Cerebellar cortex (tissue), 1 donor: Measurements from ENCODE around the gene EPM2A.
A peak's percentile ranks its signal among the peaks of the same experiment; 100 is the strongest.
"Not testable (repeated sequence)": the region's sequence is repeated elsewhere in the genome, so short reads cannot be mapped to it uniquely, and the experiment has no call there.

ENCODE experiments used
- DNase-seq: peaks from one replicate; pipeline ENCODE4 v3.0.0-alpha.2; 2015; ENCODE audit warnings: low spot score

The EPM2A gene

GRCh38 chr6:145735356-145736165 lies at the start of gene EPM2A:
Gene EPM2A, minus strand, starts transcription at chr6:145735520. Its CDS starts 22 bp downstream, at chr6:145735498.
- DNase-seq = peak; percentile 71

- DNase-seq = no peak
These were observed 49.4 kb upstream of the EPM2A start for GRCh38 chr6:145784683-145785082.

- DNase-seq = no peak
These were observed 48.5 kb upstream of the EPM2A start for GRCh38 chr6:145783796-145784195.

GRCh38 chr6:145772846-145773245 lies 37.5 kb upstream of the EPM2A start:
- no peak for DNase-seq

GRCh38 chr6:145765449-145765848 lies 30.1 kb upstream of the EPM2A start:
- DNase-seq = no peak

- DNase-seq = no peak
These were observed 28.4 kb upstream of the EPM2A start for GRCh38 chr6:145763742-145764141.

- no peak for DNase-seq
These were observed 26.3 kb upstream of the EPM2A start for GRCh38 chr6:145761584-145761983.

- no peak for DNase-seq
These were observed 22.8 kb upstream of the EPM2A start for GRCh38 chr6:145758113-145758512.

- DNase-seq = no peak
These were observed 20.9 kb upstream of the EPM2A start for GRCh38 chr6:145756170-145756662.

- DNase-seq = no peak
These were observed 20.4 kb upstream of the EPM2A start for GRCh38 chr6:145755682-145756081.

- DNase-seq = no peak
These were observed 17.3 kb upstream of the EPM2A start for GRCh38 chr6:145752638-145753037.

- no peak for DNase-seq
These were observed 14.3 kb upstream of the EPM2A start for GRCh38 chr6:145749632-145750031.

GRCh38 chr6:145745861-145746260 lies 10.5 kb upstream of the EPM2A start:
- no peak for DNase-seq

- no peak for DNase-seq
These were observed 9.3 kb upstream of the EPM2A start for GRCh38 chr6:145744619-145745018.

- DNase-seq = no peak
These were observed 8.0 kb upstream of the EPM2A start for GRCh38 chr6:145743332-145743731.

GRCh38 chr6:145742472-145742871 lies 7.2 kb upstream of the EPM2A start:
- DNase-seq = not testable (repeated sequence)

GRCh38 chr6:145739685-145740084 lies 4.4 kb upstream of the EPM2A start:
- DNase-seq = not testable (repeated sequence)

- DNase-seq = no peak
These were observed 2.9 kb upstream of the EPM2A start for GRCh38 chr6:145738265-145738664.

- DNase-seq = peak; percentile 13
These were observed 1.4 kb upstream of the EPM2A start for GRCh38 chr6:145736661-145737144.

GRCh38 chr6:145734486-145735355 lies 599 bp downstream of the EPM2A start:
- DNase-seq = peak; percentile 86

- peak; percentile 24 for DNase-seq
These were observed 1.5 kb downstream of the EPM2A start for GRCh38 chr6:145733810-145734209.

- no peak for DNase-seq
These were observed 2.1 kb downstream of the EPM2A start for GRCh38 chr6:145733207-145733606.

- no peak for DNase-seq
These were observed 3.9 kb downstream of the EPM2A start for GRCh38 chr6:145731447-145731846.
